ENCODE measurements around the gene DVL1. TPM values are rescaled to one million over a fixed set of nuclear protein-coding genes. Genes with fewer than 3 reads are reported as not detected.

DVL1 gene
- total RNA-seq, 1 donor from 2014 or later = 78.6 TPM

- TF ChIP-seq, protein P1, sequence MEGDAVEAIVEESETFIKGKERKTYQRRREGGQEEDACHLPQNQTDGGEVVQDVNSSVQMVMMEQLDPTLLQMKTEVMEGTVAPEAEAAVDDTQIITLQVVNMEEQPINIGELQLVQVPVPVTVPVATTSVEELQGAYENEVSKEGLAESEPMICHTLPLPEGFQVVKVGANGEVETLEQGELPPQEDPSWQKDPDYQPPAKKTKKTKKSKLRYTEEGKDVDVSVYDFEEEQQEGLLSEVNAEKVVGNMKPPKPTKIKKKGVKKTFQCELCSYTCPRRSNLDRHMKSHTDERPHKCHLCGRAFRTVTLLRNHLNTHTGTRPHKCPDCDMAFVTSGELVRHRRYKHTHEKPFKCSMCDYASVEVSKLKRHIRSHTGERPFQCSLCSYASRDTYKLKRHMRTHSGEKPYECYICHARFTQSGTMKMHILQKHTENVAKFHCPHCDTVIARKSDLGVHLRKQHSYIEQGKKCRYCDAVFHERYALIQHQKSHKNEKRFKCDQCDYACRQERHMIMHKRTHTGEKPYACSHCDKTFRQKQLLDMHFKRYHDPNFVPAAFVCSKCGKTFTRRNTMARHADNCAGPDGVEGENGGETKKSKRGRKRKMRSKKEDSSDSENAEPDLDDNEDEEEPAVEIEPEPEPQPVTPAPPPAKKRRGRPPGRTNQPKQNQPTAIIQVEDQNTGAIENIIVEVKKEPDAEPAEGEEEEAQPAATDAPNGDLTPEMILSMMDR (conservative IDR thresholded peaks at IDR 0.05; ENCODE audit: low read depth, low read length) = no peak
- no peak for DNase-seq (ENCODE audit: low read depth)
- H3K4me3 ChIP-seq (ENCODE audit: low read depth, low read length) = no peak overlapping the region
These were observed 34.4 kb downstream of the DVL1 start for GRCh38 chr1:1314678-1315335.

GRCh38 chr1:1314237-1314586 is 35.0 kb downstream of the DVL1 start:
- TF ChIP-seq, protein P1 (conservative IDR thresholded peaks at IDR 0.05; ENCODE audit: low read depth, low read length) = no peak
- no peak overlapping the region for H3K4me3 ChIP-seq (ENCODE audit: low read depth, low read length)
- no peak for DNase-seq (ENCODE audit: low read depth)

DNA sequence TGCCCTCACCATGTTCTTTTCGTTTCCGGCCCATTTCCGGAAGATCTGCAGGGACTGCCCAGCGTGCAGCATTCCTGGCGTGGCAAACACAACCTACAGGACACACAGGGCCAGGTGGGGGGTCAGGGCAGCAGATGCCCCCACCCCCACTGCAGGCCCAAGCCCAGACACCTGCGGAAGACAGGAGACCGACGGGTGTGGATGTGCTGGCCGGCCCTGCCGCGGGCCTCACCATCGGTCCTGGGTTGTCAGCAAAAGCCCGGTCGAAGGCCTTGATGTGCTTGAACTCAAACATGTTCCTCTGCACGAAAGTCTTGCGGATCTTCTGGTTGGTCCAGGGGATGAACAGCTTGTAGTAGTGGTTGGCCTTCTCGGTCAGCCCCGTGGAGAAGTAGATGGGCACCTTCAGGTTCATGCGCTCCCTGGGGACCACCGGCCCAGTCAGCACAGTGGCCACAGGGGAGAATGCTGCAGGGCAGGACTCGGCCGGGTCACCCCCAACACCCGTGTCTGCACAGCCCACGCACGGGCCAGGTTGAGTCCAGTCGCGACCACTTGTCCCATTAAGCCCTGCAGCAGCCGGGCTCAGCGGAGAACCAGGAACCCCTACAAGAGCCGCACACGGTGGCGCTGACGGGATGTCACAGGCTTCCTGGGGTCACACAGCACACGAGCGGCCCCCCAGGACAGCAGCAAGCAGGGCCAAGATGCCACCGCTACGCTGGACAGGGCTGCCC is 35.5 kb downstream of the DVL1 start:
- no peak for DNase-seq (ENCODE audit: low read depth)
- TF ChIP-seq, protein P1 (conservative IDR thresholded peaks at IDR 0.05; ENCODE audit: low read depth, low read length) = no peak
- H3K4me3 ChIP-seq (ENCODE audit: low read depth, low read length) = no peak overlapping the region

DNA sequence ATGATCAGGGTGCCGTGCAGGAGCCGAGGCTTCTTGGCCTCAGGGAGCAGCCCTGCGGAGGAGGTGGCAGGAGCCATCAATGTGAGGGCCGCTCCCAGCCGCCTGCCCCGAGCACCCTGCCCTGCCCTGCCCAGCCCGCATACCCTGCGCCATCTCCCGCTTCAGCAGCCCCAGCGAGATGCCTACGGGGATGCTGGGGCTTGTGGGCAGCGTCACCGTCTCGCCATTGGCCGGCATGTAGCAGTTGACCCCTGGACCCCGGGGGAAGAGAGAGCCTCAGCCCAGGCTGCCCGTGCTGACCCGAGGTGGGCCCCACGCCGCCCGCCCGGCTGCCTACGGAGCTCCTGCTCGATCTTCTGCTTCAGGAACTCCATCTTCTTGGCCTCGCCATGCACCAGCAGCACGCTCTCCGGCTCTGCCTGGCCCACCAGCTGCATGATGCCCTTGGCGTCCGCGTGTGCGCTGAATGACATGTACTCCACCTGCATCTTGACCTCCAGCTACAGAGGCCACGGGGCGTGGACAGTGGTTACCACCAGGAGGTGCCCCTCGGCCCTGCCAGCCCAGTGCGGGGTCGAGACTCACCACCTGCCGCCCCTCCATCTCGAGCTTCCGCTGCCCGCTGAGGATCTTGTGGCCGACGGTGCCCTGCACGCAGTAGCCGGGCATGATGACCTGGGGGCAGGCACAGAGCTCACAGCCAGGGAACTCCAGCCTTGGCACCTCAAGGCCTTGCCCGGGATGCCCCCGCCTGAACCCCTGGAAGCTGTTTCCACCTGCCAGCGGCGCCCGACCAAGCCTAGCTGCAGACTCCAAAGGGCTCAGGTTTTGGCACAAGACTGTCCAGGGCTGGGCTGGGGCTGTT is 36.5 kb downstream of the DVL1 start:
- no peak for DNase-seq (ENCODE audit: low read depth)
- H3K4me3 ChIP-seq (ENCODE audit: low read depth, low read length) = no peak overlapping the region
- TF ChIP-seq, protein P1 (conservative IDR thresholded peaks at IDR 0.05; ENCODE audit: low read depth, low read length) = no peak

DNA sequence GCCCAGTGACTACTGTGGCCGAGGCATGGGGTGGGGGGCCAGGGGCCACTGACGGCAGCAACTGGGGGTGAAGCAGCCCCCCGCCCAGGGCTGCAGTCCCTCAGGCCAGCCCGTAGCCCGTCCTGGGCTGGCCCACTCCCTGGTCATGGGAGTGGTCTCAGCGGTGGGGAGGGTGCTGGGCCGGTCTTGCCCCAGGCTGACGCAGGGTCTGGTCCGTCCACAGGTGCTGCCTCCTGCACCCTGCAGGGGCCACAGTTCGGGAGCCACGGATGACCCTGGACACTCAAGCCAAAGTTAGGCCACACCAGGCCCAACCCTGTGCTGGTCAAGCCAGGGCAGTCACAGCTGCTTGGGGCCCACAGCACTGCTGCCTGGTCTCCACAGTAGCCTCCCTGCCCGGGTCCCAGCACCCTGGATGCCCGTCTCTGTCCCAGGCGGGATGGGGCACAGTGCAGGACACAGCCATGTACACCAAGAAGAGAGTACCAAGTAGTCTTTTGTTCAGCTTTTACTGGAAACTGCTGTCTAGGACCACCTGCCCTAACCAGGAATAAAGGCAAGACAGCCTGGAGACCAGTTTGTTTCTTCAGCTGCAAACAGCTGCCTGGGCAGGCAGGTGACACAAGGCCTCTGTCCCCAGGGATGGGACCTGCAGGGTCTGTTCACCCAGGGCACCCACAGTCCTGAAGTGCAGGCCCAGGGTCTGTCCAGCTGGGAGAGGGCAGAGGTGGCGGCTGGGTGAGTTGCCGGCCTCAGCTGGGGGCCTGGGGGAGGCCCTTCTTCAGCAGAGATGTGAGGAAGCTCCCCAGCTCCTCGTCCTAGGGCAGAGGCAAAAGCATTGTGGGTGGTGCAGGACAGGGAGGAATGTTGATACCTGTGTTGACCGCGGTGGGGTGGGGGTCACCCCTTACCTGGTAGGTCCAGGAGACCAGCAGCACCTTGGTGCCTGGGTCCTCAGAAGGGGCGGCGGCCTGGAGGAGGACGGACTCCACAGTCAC is 37.8 kb downstream of the DVL1 start:
- TF ChIP-seq, protein P1 (conservative IDR thresholded peaks at IDR 0.05; ENCODE audit: low read depth, low read length) = no peak
- no peak for DNase-seq (ENCODE audit: low read depth)
- H3K4me3 ChIP-seq (ENCODE audit: low read depth, low read length) = no peak overlapping the region

DNA sequence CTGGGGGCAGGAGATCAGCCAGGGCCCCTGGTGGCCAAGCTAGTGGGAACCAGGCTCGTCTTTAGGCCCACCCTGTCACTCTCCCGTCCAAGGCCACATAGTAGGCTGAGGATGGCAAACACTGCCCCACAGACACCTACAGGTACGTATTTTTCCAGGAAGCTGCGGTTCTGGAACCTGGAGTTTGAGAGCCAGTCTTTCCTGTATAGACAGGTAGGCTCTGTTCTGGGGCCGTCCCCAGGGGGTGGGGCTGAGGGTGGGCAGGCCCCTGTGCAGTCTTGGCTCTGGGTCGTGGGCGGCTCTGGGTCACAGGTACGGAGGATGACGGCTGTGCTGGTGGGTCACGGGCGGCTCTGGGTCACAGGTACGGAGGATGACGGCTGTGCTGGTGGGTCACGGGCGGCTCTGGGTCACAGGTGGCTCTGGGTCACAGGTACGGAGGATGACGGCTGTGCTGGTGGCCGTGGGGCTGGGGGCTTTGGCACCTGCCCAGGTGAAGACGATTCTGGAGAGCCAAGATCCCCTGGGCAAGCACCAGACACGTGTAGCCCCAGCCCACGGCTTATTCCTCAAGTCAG is 38.7 kb downstream of the DVL1 start:
- DNase-seq (ENCODE audit: low read depth) = no peak
- H3K4me3 ChIP-seq (ENCODE audit: low read depth, low read length) = no peak overlapping the region
- TF ChIP-seq, protein P1 (conservative IDR thresholded peaks at IDR 0.05; ENCODE audit: low read depth, low read length) = no peak

Data from epithelial cell of proximal tubule (primary cell).